B cell (primary cell): ENCODE results near the gene SRPK1. TPM values are rescaled to one million over a fixed set of nuclear protein-coding genes. Genes with fewer than 3 reads are reported as not detected.

Experiments
- ATAC-seq: fragments of 200-7000 bp; cut with Tn5 transposase; one replicate; pipeline ENCODE4 v1.10.0; 2021; ENCODE audit warnings: low read depth, mild to moderate bottlenecking, moderate number of reproducible peaks, moderate library complexity
- CTCF ChIA-PET: fragments of 350-600 bp; sonication (Branson Sonifier 250); formaldehyde crosslinking; loops from one replicate; lab custom pipeline; 2021; ENCODE audit warnings: antibody characterized with exemption, inconsistent platforms; lab: Charles Lee
- POLR2A ChIA-PET: fragments of 350-600 bp; sonication (Branson Sonifier 250); formaldehyde crosslinking; loops from one replicate; lab custom pipeline; 2021; ENCODE audit warnings: antibody characterized with exemption; lab: Charles Lee
- DNase-seq: peaks from one replicate; pipeline ENCODE4 v3.0.0; 2013
- H2AFZ ChIP-seq: 2 replicates; pipeline ENCODE4 v1.6.1; 2012; ENCODE audit warnings: mild to moderate bottlenecking, low read depth, low read length; ENCODE audit not compliant: insufficient read depth, poor library complexity, severe bottlenecking
- H3K27ac ChIP-seq, 2 donors: 1 replicate in 1 of 2; 2 replicates in 1 of 2; pipeline ENCODE4 v1.5.1; 2012 to 2013; ENCODE audit warnings: low read length in 2 of 2, mild to moderate bottlenecking in 2 of 2, moderate library complexity in 1 of 2
- H3K27me3 ChIP-seq, 4 experiments: fragments of 200-600 bp in 1 of 4; sonication (generic) in 1 of 4; replicated peaks in 1 of 4; 1 replicate in 2 of 4; 2 replicates in 2 of 4; pipeline versions ENCODE4 v1.6.1 to v1.7.0; 2013 to 2016; ENCODE audit warnings: low read length in 3 of 4, mild to moderate bottlenecking in 2 of 4, mixed read lengths in 1 of 4, moderate library complexity in 1 of 4; ENCODE audit not compliant: insufficient read depth in 4 of 4, control insufficient read depth in 3 of 4; ENCODE audit errors: control extremely low read depth in 1 of 4
- H3K36me3 ChIP-seq, 2 experiments: replicated peaks in 1 of 2; 1 replicate in 1 of 2; 2 replicates in 1 of 2; pipeline versions ENCODE4 v1.6.1 to v1.7.1; 2013; ENCODE audit warnings: low read length in 1 of 2; ENCODE audit not compliant: insufficient read depth in 2 of 2, control insufficient read depth in 1 of 2; ENCODE audit errors: control extremely low read depth in 1 of 2, extremely low read depth in 1 of 2
- H3K4me1 ChIP-seq, 2 donors: fragments of 200-600 bp in 1 of 2; sonication (generic) in 1 of 2; 1 replicate in 1 of 2; 2 replicates in 1 of 2; pipeline versions ENCODE4 v1.5.1 to v1.6.1; 2013 to 2017; ENCODE audit warnings: low read length in 2 of 2; ENCODE audit not compliant: control insufficient read depth in 2 of 2, insufficient read depth in 2 of 2
- H3K4me2 ChIP-seq: replicated peaks from 2 replicates; pipeline ENCODE3; 2012; ENCODE audit warnings: mild to moderate bottlenecking, low read depth, low read length; ENCODE audit not compliant: poor library complexity, severe bottlenecking
- H3K4me3 ChIP-seq, 5 experiments: fragments of 200-600 bp in 1 of 5; sonication (generic) in 1 of 5; 1 replicate in 3 of 5; 2 replicates in 2 of 5; pipeline versions ENCODE4 v1.5.1 to v1.7.0; 2011 to 2016; ENCODE audit warnings: low read length in 4 of 5, mild to moderate bottlenecking in 4 of 5, low read depth in 2 of 5, control low read depth in 1 of 5, moderate library complexity in 1 of 5; ENCODE audit not compliant: insufficient read depth in 1 of 5; ENCODE audit errors: control extremely low read depth in 1 of 5, extremely low read depth in 1 of 5
- H3K79me2 ChIP-seq: fragments of 200-600 bp; sonication (generic); one replicate; pipeline ENCODE4 v1.6.0; 2016; ENCODE audit warnings: low read length; ENCODE audit not compliant: control insufficient read depth, insufficient read depth
- H3K9ac ChIP-seq: fragments of 200-600 bp; sonication (generic); 2 replicates; pipeline ENCODE4 v1.6.1; 2017; ENCODE audit warnings: mild to moderate bottlenecking, low read length, moderate library complexity
- H3K9me3 ChIP-seq, 3 donors: one replicate each; pipeline versions ENCODE4 v1.6.1 to v1.7.1; 2013; ENCODE audit warnings: low read length in 2 of 3; ENCODE audit not compliant: control insufficient read depth in 2 of 3, insufficient read depth in 1 of 3; ENCODE audit errors: control extremely low read depth in 1 of 3
- H4K20me1 ChIP-seq: 2 replicates; pipeline ENCODE4 v1.6.0; 2012; ENCODE audit warnings: mild to moderate bottlenecking, low read length; ENCODE audit not compliant: insufficient read depth, control insufficient read depth, poor library complexity, severe bottlenecking
- H3K27ac Mint-ChIP-seq: one replicate; pipeline ENCODE4 v1.8.0; 2021; ENCODE audit warnings: mixed read lengths
- H3K27me3 Mint-ChIP-seq: one replicate; pipeline ENCODE4 v1.8.0; 2021; ENCODE audit warnings: mixed read lengths
- H3K4me1 Mint-ChIP-seq: one replicate; pipeline ENCODE4 v1.8.0; 2021; ENCODE audit warnings: mixed read lengths
- H3K4me3 Mint-ChIP-seq: one replicate; pipeline ENCODE4 v1.8.0; 2021; ENCODE audit warnings: mixed read lengths
- H3K9me3 Mint-ChIP-seq: one replicate; pipeline ENCODE4 v1.8.0; 2022; ENCODE audit warnings: mixed read lengths; ENCODE audit not compliant: insufficient read depth
- EZH2 ChIP-seq: IDR thresholded peaks from 2 replicates; pipeline ENCODE4 v1.6.1; 2012; ENCODE audit warnings: borderline replicate concordance, low read depth, mild to moderate bottlenecking, moderate library complexity, low read length; ENCODE audit not compliant: insufficient read depth, poor library complexity, severe bottlenecking
- WGBS: methylation state at CpG from one replicate; pipeline ENCODE4 v1.1.5; 2013; ENCODE audit warnings: missing lambda C conversion rate; ENCODE audit not compliant: insufficient coverage; 5-methylcytosine and 5-hydroxymethylcytosine counted together
- intact Hi-C: fragments of 100-400 bp; cut with micrococcal nuclease; formaldehyde crosslinking; loops from one replicate; pipeline ENCODE4 v1.10.0; 2022
- polyA plus RNA-seq: library from polyadenylated mRNA; depleted of rRNA; stranded (reverse); fragments of >200 nt; gene quantifications from 2 replicates; pipeline ENCODE4 v1.2.3, GENCODE V29; 2012
- total RNA-seq, 2 donors: library from RNA; stranded (reverse); fragments of 120-200 nt in 1 of 2; gene quantifications; 1 replicate in 1 of 2; 2 replicates in 1 of 2; pipeline versions ENCODE4 v1.2.3 to v1.2.4, GENCODE V29; 2013 to 2022
- TF ChIP-seq, protein P1 (sequence below): fragments of 200-600 bp; IDR thresholded peaks from one replicate; pipeline ENCODE4 v1.8.0; 2022; ENCODE audit warnings: antibody characterized with exemption, mild to moderate bottlenecking

SRPK1 gene
- total and polyA plus RNA-seq, 2 donors (not counting 1 experiment from before 2014, with no cell fraction given) = 9.7 to 53.3 TPM

GRCh38 chr6:35798706-35799105 is 122.2 kb downstream of the SRPK1 start:
- no peak overlapping the region for H2AFZ ChIP-seq
- no peak overlapping the region for H3K4me2 ChIP-seq
- ATAC-seq = no peak
- H3K27me3 ChIP-seq = peaks cover 0 to 10% (median 0%) of the 10 kb centered on the region in 4 experiments
- H3K9me3 ChIP-seq = no peaks in the 10 kb centered on the region
- H3K27ac ChIP-seq = no peak overlapping the region
- Mint-ChIP-seq H3K4me1 (no peaks in the 10 kb centered on the region), H3K27ac (no peak overlapping the region), H3K9me3 (no peaks in the 10 kb centered on the region), H3K27me3 (peaks cover 3% of the 10 kb centered on the region), H3K4me3 (no peak overlapping the region)
- H4K20me1 ChIP-seq = no peaks in the 10 kb centered on the region
- ChIA-PET CTCF (no interaction called here), POLR2A (no interaction called here)
- TF ChIP-seq EZH2 = no peak
- TF ChIP-seq, protein P1, sequence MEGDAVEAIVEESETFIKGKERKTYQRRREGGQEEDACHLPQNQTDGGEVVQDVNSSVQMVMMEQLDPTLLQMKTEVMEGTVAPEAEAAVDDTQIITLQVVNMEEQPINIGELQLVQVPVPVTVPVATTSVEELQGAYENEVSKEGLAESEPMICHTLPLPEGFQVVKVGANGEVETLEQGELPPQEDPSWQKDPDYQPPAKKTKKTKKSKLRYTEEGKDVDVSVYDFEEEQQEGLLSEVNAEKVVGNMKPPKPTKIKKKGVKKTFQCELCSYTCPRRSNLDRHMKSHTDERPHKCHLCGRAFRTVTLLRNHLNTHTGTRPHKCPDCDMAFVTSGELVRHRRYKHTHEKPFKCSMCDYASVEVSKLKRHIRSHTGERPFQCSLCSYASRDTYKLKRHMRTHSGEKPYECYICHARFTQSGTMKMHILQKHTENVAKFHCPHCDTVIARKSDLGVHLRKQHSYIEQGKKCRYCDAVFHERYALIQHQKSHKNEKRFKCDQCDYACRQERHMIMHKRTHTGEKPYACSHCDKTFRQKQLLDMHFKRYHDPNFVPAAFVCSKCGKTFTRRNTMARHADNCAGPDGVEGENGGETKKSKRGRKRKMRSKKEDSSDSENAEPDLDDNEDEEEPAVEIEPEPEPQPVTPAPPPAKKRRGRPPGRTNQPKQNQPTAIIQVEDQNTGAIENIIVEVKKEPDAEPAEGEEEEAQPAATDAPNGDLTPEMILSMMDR = no peak
- no peak for DNase-seq
- no peaks in the 10 kb centered on the region for H3K79me2 ChIP-seq
- WGBS = 91% methylated on average over 1 of the region's 5 CpGs
- intact Hi-C loops = no loop called here
- no peaks in the 10 kb centered on the region for H3K4me1 ChIP-seq
- H3K36me3 ChIP-seq = no peaks in the 10 kb centered on the region
- H3K9ac ChIP-seq = no peak overlapping the region
- H3K4me3 ChIP-seq = no peak overlapping the region

- CTCF ChIA-PET = no interaction called here
Measured at GRCh38 chr6:35797837-35798526, 122.9 kb downstream of the SRPK1 start.

More at GRCh38 chr6:35797837-35798526, 122.9 kb downstream of the SRPK1 start:
- Histone ChIP-seq H3K9ac (no peak overlapping the region), H3K79me2 (no peaks in the 10 kb centered on the region), H4K20me1 (no peaks in the 10 kb centered on the region), H3K4me3 (no peak overlapping the region), H3K9me3 (no peaks in the 10 kb centered on the region), H3K27me3 (peaks cover 0 to 10% (median 0%) of the 10 kb centered on the region in 4 experiments), H3K27ac (no peak overlapping the region), H2AFZ (no peak overlapping the region), H3K36me3 (no peaks in the 10 kb centered on the region), H3K4me1 (no peaks in the 10 kb centered on the region), H3K4me2 (no peak overlapping the region)
- POLR2A ChIA-PET = no interaction called here
- ATAC-seq (no peak), DNase-seq (no peak)
- H3K4me3 Mint-ChIP-seq = no peak overlapping the region
- H3K4me1 Mint-ChIP-seq = no peaks in the 10 kb centered on the region
- 92% methylated on average over 8 of the region's 8 CpGs for WGBS
- intact Hi-C loops = no loop called here
- TF ChIP-seq, protein P1 = no peak
- no peak for TF ChIP-seq EZH2
- no peaks in the 10 kb centered on the region for H3K9me3 Mint-ChIP-seq
- H3K27ac Mint-ChIP-seq = no peak overlapping the region
- peaks cover 4% of the 10 kb centered on the region for H3K27me3 Mint-ChIP-seq
